SU-DHL-6 (cell line): ENCODE results near the gene ZNF860.

Experiments
- H2AFZ ChIP-seq: fragments of 200-600 bp; sonication (generic); 2 replicates; pipeline ENCODE4 v1.6.1; 2014; ENCODE audit warnings: low read depth, mild to moderate bottlenecking, moderate library complexity, mixed read lengths, antibody characterized with exemption, low read length; ENCODE audit not compliant: severe bottlenecking
- H3F3A ChIP-seq: fragments of 200-600 bp; shearing (Covaris generic); 2 replicates; pipeline ENCODE4 v1.6.0; 2016; ENCODE audit warnings: antibody characterized with exemption, mild to moderate bottlenecking; ENCODE audit not compliant: insufficient read depth
- H3K27ac ChIP-seq: fragments of 200-600 bp; sonication (generic); 2 replicates; pipeline ENCODE4 v1.5.1; 2016; ENCODE audit warnings: low read depth, mild to moderate bottlenecking, low read length, moderate library complexity, mixed read lengths
- H3K27me3 ChIP-seq: fragments of 200-600 bp; sonication (generic), shearing (Covaris generic); 2 replicates; pipeline ENCODE4 v1.6.0; 2014; ENCODE audit warnings: mild to moderate bottlenecking, low read length
- H3K36me3 ChIP-seq: fragments of 200-600 bp; sonication (generic); 2 replicates; pipeline ENCODE4 v1.6.1; 2014; ENCODE audit warnings: mild to moderate bottlenecking, low read length, mixed read lengths
- H3K4me2 ChIP-seq: fragments of 300-600, 200-600 bp; shearing (Covaris generic), sonication (generic); 2 replicates; pipeline ENCODE4 v1.6.0; 2014; ENCODE audit warnings: low read length, low read depth, mild to moderate bottlenecking; ENCODE audit not compliant: poor library complexity, severe bottlenecking
- H3K4me3 ChIP-seq: fragments of 200-600 bp; sonication (generic); 2 replicates; pipeline ENCODE4 v1.5.1; 2014; ENCODE audit warnings: antibody characterized with exemption, low read length, mild to moderate bottlenecking, mixed read lengths; ENCODE audit not compliant: insufficient read depth, poor library complexity, severe bottlenecking
- H3K79me2 ChIP-seq: fragments of 200-600 bp; sonication (generic); 2 replicates; pipeline ENCODE4 v1.6.1; 2014; ENCODE audit warnings: mild to moderate bottlenecking, low read length, moderate library complexity; ENCODE audit not compliant: insufficient read depth
- H3K9ac ChIP-seq: fragments of 200-600 bp; sonication (generic); 2 replicates; pipeline ENCODE4 v1.7.0; 2014; ENCODE audit warnings: mild to moderate bottlenecking, low read length
- H3K9me2 ChIP-seq: fragments of 200-600 bp; sonication (generic); replicated peaks from 2 replicates; pipeline ENCODE4 v1.6.1; 2014; ENCODE audit warnings: low read length; ENCODE audit not compliant: insufficient read depth
- H3K9me3 ChIP-seq: fragments of 200-600 bp; sonication (generic); 2 replicates; pipeline ENCODE4 v1.6.1; 2014; ENCODE audit warnings: low read length, mixed read lengths; ENCODE audit not compliant: insufficient read depth
- H4K20me1 ChIP-seq: fragments of 200-600 bp; sonication (generic); 2 replicates; pipeline ENCODE4 v1.6.1; 2014; ENCODE audit warnings: low read depth, mild to moderate bottlenecking, antibody characterized with exemption, low read length, moderate library complexity, mixed read lengths
- EZH2phosphoT487 ChIP-seq: fragments of 200-600 bp; sonication (generic), shearing (Covaris generic); conservative IDR thresholded peaks from 2 replicates; pipeline ENCODE4 v1.6.1; 2018; ENCODE audit warnings: mild to moderate bottlenecking, antibody characterized with exemption, low read length, moderate library complexity, mixed read lengths
- TF ChIP-seq, protein P1 (sequence below): fragments of 200-600 bp; sonication (generic); IDR thresholded peaks from one replicate; pipeline ENCODE4 v1.5.1; 2017; ENCODE audit warnings: antibody characterized with exemption, mild to moderate bottlenecking, low read length, moderate library complexity; ENCODE audit not compliant: insufficient read depth, poor library complexity, severe bottlenecking

The ZNF860 gene

DNA sequence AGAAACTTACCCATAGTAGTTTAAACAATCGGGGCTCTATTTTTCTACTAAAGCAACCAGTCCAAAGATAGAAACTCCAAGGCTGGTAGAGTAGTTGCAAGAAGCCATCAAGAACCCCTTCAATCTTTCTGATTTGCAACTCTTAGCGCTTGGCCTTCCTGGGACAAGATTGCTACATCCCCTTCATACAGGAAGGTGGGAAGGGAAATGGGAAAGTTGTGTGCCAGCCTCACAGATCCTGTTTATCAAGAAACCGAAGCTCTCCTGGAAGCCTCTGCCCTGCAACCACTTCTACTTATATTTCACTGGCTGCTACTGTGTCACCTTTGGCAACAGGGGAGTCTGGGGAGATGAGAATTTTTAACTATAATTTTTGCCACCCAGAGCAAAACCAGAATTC is 46.7 kb upstream of the ZNF860 start:
- H3K36me3 ChIP-seq, result no peaks in the 10 kb centered on the region
- H3K4me2 ChIP-seq, result peak overlapping the region; percentile 81
- no peak for TF ChIP-seq EZH2phosphoT487
- TF ChIP-seq, protein P1, sequence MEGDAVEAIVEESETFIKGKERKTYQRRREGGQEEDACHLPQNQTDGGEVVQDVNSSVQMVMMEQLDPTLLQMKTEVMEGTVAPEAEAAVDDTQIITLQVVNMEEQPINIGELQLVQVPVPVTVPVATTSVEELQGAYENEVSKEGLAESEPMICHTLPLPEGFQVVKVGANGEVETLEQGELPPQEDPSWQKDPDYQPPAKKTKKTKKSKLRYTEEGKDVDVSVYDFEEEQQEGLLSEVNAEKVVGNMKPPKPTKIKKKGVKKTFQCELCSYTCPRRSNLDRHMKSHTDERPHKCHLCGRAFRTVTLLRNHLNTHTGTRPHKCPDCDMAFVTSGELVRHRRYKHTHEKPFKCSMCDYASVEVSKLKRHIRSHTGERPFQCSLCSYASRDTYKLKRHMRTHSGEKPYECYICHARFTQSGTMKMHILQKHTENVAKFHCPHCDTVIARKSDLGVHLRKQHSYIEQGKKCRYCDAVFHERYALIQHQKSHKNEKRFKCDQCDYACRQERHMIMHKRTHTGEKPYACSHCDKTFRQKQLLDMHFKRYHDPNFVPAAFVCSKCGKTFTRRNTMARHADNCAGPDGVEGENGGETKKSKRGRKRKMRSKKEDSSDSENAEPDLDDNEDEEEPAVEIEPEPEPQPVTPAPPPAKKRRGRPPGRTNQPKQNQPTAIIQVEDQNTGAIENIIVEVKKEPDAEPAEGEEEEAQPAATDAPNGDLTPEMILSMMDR, result no peak
- H2AFZ ChIP-seq, result no peak overlapping the region
- H3F3A ChIP-seq, result peaks cover 60% of the 10 kb centered on the region
- no peaks in the 10 kb centered on the region for H3K27me3 ChIP-seq
- peak overlapping the region; percentile 93 for H3K27ac ChIP-seq
- peak overlapping the region; percentile 56 for H3K9ac ChIP-seq
- no peaks in the 10 kb centered on the region for H3K9me2 ChIP-seq
- peaks cover 93% of the 10 kb centered on the region for H3K79me2 ChIP-seq
- no peaks in the 10 kb centered on the region for H4K20me1 ChIP-seq
- peak overlapping the region; percentile 30 for H3K4me3 ChIP-seq
- H3K9me3 ChIP-seq, result no peaks in the 10 kb centered on the region

DNA sequence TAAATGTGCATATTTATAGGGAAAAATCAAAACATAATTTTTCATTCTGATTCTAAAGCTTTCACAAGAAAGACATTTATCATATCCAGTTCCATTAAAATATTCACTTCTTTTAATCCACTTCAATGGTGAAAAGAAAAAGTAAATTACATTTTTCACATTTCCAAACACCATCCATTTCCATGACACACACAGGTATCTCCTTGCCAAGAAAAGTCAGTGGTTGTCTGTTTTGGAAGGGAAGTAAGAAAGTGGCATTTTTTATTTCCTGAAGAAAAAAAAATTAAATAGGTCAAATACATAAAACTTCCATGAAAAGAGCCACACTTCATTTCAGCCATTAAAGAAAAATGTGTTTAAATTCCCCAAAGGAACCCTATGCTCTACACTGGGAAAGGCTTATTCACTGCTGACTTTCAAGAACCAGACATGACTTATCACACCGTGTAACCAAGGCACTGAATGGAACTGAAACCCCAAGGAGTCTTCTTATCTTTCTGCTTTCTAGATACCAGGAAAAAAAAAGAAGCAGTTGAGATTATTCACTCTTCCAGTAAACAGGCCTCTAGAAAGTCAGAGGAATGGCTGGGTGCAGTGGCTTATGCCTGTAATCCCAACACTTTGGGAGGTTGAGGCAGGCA is 45.0 kb upstream of the ZNF860 start:
- Histone ChIP-seq H3K9me2 (no peaks in the 10 kb centered on the region), H2AFZ (no peak overlapping the region), H3K9me3 (no peaks in the 10 kb centered on the region), H3K36me3 (no peaks in the 10 kb centered on the region), H3K9ac (peak overlapping the region; percentile 56), H3K4me3 (no peak overlapping the region), H3K27me3 (no peaks in the 10 kb centered on the region), H3F3A (peaks cover 51% of the 10 kb centered on the region), H3K79me2 (peaks cover 99% of the 10 kb centered on the region), H3K4me2 (peak overlapping the region; percentile 81), H4K20me1 (no peaks in the 10 kb centered on the region), H3K27ac (peak overlapping the region; percentile 93)
- TF ChIP-seq, protein P1, result no peak
- no peak for TF ChIP-seq EZH2phosphoT487

DNA sequence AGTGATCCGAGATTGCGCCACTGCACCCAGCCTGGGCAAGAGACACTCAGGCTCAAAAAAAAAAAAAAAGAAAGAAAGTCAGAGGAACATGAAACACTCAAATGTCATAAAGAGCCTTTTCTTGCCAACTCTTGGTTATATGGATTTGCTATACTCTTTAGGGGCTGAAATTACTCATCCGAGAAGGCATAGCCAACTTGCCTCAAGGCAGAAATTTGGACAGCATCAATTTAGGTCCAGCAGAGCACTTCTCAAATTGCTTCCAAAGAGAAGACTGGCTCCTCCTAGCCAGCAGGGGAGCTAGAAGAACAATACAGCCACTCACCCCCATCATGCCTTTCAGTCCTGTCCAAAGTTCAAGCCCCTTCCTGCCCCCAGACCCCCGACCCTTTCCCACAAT is 44.3 kb upstream of the ZNF860 start:
- H3K4me2 ChIP-seq, result peak overlapping the region; percentile 27
- H3K4me3 ChIP-seq, result no peak overlapping the region
- H3K9me2 ChIP-seq, result no peaks in the 10 kb centered on the region
- TF ChIP-seq, protein P1, result peak; percentile 10
- TF ChIP-seq EZH2phosphoT487, result no peak
- H3K27me3 ChIP-seq, result no peaks in the 10 kb centered on the region
- H3K27ac ChIP-seq, result peak overlapping the region; percentile 93
- peaks cover 52% of the 10 kb centered on the region for H3F3A ChIP-seq
- no peaks in the 10 kb centered on the region for H4K20me1 ChIP-seq
- no peaks in the 10 kb centered on the region for H3K9me3 ChIP-seq
- H3K79me2 ChIP-seq, result peaks cover 97% of the 10 kb centered on the region
- peak overlapping the region; percentile 56; the same call in 1 of the 2 replicates for H3K9ac ChIP-seq
- no peaks in the 10 kb centered on the region for H3K36me3 ChIP-seq
- H2AFZ ChIP-seq, result no peak overlapping the region
